ENCODE measurements around the gene S100A16.

S100A16 gene

DNA sequence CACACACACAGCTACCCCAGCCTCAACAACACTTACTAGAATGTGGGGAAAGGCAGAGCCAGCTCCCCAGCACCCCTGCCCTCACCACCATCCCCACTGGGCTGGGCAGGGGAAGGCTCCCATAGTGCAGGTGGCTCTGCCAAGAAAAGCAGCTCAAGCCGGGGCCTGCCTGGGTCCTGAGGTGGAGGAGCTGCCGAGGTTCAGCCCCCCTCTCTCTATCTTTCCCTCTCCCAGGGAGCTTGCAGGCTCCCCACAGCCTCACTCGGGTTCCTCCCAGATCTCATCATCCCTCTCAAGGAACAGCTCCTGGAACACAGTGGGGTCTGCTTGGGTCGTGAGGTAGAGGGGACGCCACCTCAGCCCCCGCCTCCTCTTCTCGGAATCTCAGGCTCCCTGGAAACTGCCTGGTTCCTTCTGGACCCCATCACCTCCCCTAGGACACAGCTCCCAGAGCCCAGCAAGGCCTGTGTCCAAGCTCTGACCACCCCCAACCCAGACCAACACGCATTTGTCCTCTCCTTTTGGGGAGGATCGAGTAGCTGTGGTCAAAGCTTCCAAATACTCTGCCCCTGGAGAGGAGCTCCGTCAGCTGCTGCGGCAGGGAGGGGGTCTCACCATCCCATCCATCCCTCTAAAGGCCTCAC, 704 bp downstream of the S100A16 start:
- TF ChIP-seq, protein P1, sequence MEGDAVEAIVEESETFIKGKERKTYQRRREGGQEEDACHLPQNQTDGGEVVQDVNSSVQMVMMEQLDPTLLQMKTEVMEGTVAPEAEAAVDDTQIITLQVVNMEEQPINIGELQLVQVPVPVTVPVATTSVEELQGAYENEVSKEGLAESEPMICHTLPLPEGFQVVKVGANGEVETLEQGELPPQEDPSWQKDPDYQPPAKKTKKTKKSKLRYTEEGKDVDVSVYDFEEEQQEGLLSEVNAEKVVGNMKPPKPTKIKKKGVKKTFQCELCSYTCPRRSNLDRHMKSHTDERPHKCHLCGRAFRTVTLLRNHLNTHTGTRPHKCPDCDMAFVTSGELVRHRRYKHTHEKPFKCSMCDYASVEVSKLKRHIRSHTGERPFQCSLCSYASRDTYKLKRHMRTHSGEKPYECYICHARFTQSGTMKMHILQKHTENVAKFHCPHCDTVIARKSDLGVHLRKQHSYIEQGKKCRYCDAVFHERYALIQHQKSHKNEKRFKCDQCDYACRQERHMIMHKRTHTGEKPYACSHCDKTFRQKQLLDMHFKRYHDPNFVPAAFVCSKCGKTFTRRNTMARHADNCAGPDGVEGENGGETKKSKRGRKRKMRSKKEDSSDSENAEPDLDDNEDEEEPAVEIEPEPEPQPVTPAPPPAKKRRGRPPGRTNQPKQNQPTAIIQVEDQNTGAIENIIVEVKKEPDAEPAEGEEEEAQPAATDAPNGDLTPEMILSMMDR (IDR thresholded peaks at IDR 0.05; ENCODE audit: borderline replicate concordance, insufficient read depth, low read depth, low read length): no peak
- no peak overlapping the region for H3K4me3 ChIP-seq (ENCODE audit: low read depth, low read length)

DNA sequence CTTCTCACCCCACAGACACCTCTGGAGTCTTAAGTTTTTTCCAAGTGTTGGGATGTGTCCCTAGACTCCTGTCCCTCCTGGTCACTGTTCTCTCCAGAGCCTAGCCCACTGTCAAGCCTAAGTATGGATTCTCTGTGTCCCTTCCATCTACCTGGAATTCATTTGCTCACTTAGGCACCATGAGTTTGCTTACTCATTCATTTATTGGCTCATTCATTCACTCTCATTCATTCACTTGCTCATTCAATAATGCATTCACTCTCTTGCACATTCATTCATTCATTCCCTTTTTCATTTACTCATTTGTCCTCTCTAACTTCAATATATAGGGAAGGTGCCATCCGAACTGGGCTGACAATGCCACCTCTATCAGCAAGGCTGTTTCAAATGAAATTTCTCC, 1.6 kb downstream of the S100A16 start:
- no peak overlapping the region for H3K4me3 ChIP-seq (ENCODE audit: low read depth, low read length)
- TF ChIP-seq, protein P1 (IDR thresholded peaks at IDR 0.05; ENCODE audit: borderline replicate concordance, insufficient read depth, low read depth, low read length): no peak

DNA sequence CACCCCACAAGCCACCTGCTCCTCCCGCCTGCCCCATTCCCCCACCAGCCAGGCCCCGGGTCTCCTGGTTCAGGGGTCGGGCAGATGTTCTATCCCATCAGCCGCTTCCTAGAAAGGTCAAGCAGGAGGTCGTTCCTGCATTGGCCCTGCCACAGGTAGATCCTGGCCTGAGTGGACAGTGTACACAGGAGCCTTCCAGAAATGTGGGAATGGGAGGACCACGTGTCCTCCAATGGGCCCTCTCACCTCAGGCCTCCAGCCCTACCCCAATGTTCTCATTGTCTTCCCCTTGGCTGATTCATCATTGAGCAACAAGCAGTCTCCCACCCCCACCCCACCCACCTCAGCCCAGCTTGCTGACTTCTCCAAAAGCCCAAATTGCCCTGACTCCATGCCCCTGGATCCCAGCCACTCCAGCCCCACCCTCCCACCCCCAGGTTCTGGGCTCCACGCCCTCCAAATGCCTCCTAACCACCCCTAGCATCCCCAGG, 2.1 kb downstream of the S100A16 start:
- no peak overlapping the region for H3K4me3 ChIP-seq (ENCODE audit: low read depth, low read length)
- TF ChIP-seq, protein P1 (IDR thresholded peaks at IDR 0.05; ENCODE audit: borderline replicate concordance, insufficient read depth, low read depth, low read length): no peak

DNA sequence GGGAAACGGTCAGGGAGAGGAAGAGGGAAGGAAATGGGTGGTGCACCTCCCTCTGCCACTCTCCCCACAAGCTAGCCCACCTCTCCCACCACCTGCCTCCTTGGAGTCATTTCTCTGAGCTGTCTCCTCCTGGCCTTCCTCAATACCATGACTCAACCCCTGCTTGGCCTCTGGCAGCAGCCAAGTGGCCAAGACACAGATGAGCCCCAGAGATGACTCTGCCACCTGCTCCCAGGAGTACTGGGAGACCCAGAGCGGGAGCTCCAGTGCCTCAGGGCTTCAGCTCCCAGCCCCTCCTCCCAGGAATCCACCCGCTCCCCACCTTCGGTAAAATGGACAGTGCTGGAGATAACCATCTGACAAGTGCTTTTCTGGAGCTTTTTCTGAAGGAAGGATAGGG, 2.6 kb downstream of the S100A16 start:
- TF ChIP-seq, protein P1 (IDR thresholded peaks at IDR 0.05; ENCODE audit: borderline replicate concordance, insufficient read depth, low read depth, low read length): no peak
- H3K4me3 ChIP-seq (ENCODE audit: low read depth, low read length): no peak overlapping the region

DNA sequence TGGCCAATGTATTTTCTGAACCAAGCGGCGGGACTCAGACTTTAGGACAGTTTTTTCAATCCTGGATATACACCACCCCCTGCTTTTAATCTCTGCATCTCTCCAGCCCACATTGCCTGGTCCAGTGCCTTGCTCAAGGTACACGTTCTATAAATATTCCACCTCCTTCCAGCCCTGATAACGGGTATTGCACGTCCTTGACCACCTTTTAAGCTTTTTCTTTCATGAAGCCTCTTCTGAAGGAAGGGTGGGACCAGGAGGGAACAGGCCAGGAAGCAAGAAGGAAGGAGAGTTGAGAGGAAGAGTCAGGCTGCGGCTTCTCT, 3.4 kb downstream of the S100A16 start:
- no peak overlapping the region for H3K4me3 ChIP-seq (ENCODE audit: low read depth, low read length)
- TF ChIP-seq, protein P1 (IDR thresholded peaks at IDR 0.05; ENCODE audit: borderline replicate concordance, insufficient read depth, low read depth, low read length): no peak

DNA sequence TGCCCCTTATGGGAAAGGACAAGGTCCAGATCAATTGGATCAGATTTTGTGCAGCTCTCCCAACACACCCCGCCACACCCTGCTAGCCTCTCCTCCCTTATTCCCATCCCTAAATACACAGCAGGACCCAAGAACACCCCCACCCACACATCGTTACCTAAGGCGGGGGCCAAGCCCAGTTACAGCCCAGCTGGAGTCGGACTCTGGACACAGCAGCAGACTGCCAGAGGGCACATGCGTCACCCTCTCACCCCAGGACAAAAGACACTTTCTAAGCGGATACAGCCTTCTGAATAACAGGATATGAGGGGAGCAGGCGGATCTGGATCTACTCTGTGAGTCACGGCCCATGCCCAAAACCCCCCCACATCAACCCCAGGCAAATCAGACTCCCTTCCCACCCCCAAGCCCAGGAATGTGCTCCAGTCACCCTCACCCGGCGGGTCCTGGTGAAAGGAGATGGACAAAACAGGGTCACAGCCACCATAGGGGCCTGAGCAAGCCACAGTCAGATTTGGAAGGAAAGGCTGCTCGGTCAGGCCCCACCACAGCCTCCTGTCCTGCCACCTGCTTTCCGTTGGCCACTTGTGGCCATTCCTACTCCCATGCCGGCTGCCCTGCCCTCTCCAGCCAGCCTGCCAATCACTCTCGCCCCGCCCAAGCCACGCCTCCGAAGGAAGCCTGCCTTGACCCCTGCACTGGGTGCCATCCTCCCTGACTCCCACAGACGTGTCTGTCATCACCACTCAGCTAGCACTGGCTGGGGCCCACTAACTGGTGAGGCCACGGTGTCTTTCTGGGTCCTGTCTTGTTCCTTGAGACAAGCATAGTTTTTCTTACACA, 4.0 kb downstream of the S100A16 start:
- TF ChIP-seq, protein P1 (IDR thresholded peaks at IDR 0.05; ENCODE audit: borderline replicate concordance, insufficient read depth, low read depth, low read length): no peak
- no peak overlapping the region for H3K4me3 ChIP-seq (ENCODE audit: low read depth, low read length)
